Heart right ventricle (tissue), 16 donors: ENCODE data around the gene PGBD2. TPM values are rescaled to one million over a fixed set of nuclear protein-coding genes. Genes with fewer than 3 reads are reported as not detected.

Source experiments
- ATAC-seq, 8 donors: fragments of 200-7000 bp; cut with Tn5 transposase; one replicate each; pipeline ENCODE4 v1.9.1; 2020; ENCODE audit warnings: mild to moderate bottlenecking in 8 of 8, moderate library complexity in 8 of 8, moderate number of reproducible peaks in 1 of 8
- DNase-seq, 2 donors: peaks; one replicate each; pipeline ENCODE4 v3.0.0-alpha.2; 2020
- H3K27ac ChIP-seq, 10 donors: fragments of 200-600 bp; sonication (generic) in 2 of 10; one replicate each; pipeline versions ENCODE4 v1.5.0 to v1.8.0; 2020 to 2022; ENCODE audit warnings: mild to moderate bottlenecking in 3 of 10
- H3K27me3 ChIP-seq, 7 donors: fragments of 200-600 bp; one replicate each; pipeline ENCODE4 v1.8.0; 2021 to 2022; ENCODE audit warnings: mild to moderate bottlenecking in 2 of 7
- H3K36me3 ChIP-seq, 9 donors: fragments of 200-600 bp; sonication (generic) in 1 of 9; one replicate each; pipeline versions ENCODE4 v1.5.0 to v1.8.0; 2020 to 2022; ENCODE audit warnings: mild to moderate bottlenecking in 2 of 9
- H3K4me1 ChIP-seq, 9 donors: fragments of 200-600 bp; sonication (generic) in 1 of 9; one replicate each; pipeline versions ENCODE4 v1.5.0 to v1.8.0; 2020 to 2022; ENCODE audit warnings: mild to moderate bottlenecking in 4 of 9
- H3K4me3 ChIP-seq, 10 donors: fragments of 200-600 bp; sonication (generic) in 2 of 10; one replicate each; pipeline versions ENCODE4 v1.5.0 to v1.8.0; 2020 to 2022; ENCODE audit warnings: mild to moderate bottlenecking in 7 of 10, moderate library complexity in 2 of 10
- H3K9me3 ChIP-seq, 11 donors: fragments of 200-600 bp in 10 of 11; sonication (generic) in 2 of 11; one replicate each; pipeline versions ENCODE4 v1.5.0 to v1.8.0; 2013 to 2022; ENCODE audit warnings: mild to moderate bottlenecking in 2 of 11, control low read depth in 1 of 11, moderate library complexity in 1 of 11
- CTCF ChIP-seq, 9 donors: fragments of 200-600 bp; sonication (generic) in 2 of 9; IDR thresholded peaks; one replicate each; pipeline versions ENCODE4 v1.5.0 to v1.8.0; 2021 to 2022; ENCODE audit warnings: antibody characterized with exemption in 9 of 9, mild to moderate bottlenecking in 5 of 9, moderate library complexity in 1 of 9
- WGBS, 2 donors: extraction: QIAGEN DNeasy Blood & Tissue Kit; methylation state at CpG; one replicate each; pipeline ENCODE4 v1.1.7; 2013; ENCODE audit warnings: inconsistent platforms in 1 of 2; 5-methylcytosine and 5-hydroxymethylcytosine counted together
- intact Hi-C, 10 donors: fragments of 100-400 bp; cut with DNase I; formaldehyde crosslinking; loops; one replicate each; pipeline versions ENCODE4 v1.11.1 to v1.14.2; 2022
- polyA plus RNA-seq, 2 donors: library from polyadenylated mRNA; stranded (reverse); fragments of 200-250 nt; gene quantifications; one replicate each; pipeline ENCODE4 v1.2.3, GENCODE V29; 2013
- total RNA-seq, 10 donors: library from RNA; stranded (reverse); fragmentation: NEBNext Ultra II Directional in 3 of 10; extraction: Animal tissue kit (Norgen Biotek cat#: 25700) in 3 of 10; gene quantifications; one replicate each; pipeline versions ENCODE4 v1.2.1 to v1.2.4, GENCODE V29; 2021 to 2023
- donor health status: Arrhythmogenic right ventricular cardiomyopathy.
- donor health status: ischemic (EF 13 %, LVEDD 7.1; RV severe dilation, severe dysfunction).
- donor health status: healthy with polysubstance abuse.
- donor health status: DM: no; HTN: yes; CAD: no.
- donor health status: DM: no; HTN: no; CAD: no.
- donor health status: ischemic (EF 25% LVEDD 6.9; RV normal size, moderate dysfunction).
- donor health status: ischemic (EF 25% LVEDD 5.7; RV mildly dilated, moderate dysfunction).
- donor health status: healthy.
- donor health status: DM: yes; HTN: yes; CAD: no.
- donor health status: Ischemic cardiomyopathy.
- donor health status: ischemic (EF 35%, LVEDD 5.7; RV mildly dilated, moderate dysfunction).
- donor health status: nonischemic (EF 11% LVEDD 7.7; RV severe dilation, severe dysfunction).
- donor health status: DM: yes; HTN: yes; CAD: no.
- donor health status: PGD.
- donor health status: ischemic (EF 29% LVEDD 5.4; RV normal size, mild dysfunction).
- donor health status: nonischemic (EF 23%, LVEDD 6.1; RV moderate dilation, normal function).

PGBD2 gene
- total and polyA plus RNA-seq, 12 donors, result 1.3 to 3.4 (median 2.2) TPM

DNA sequence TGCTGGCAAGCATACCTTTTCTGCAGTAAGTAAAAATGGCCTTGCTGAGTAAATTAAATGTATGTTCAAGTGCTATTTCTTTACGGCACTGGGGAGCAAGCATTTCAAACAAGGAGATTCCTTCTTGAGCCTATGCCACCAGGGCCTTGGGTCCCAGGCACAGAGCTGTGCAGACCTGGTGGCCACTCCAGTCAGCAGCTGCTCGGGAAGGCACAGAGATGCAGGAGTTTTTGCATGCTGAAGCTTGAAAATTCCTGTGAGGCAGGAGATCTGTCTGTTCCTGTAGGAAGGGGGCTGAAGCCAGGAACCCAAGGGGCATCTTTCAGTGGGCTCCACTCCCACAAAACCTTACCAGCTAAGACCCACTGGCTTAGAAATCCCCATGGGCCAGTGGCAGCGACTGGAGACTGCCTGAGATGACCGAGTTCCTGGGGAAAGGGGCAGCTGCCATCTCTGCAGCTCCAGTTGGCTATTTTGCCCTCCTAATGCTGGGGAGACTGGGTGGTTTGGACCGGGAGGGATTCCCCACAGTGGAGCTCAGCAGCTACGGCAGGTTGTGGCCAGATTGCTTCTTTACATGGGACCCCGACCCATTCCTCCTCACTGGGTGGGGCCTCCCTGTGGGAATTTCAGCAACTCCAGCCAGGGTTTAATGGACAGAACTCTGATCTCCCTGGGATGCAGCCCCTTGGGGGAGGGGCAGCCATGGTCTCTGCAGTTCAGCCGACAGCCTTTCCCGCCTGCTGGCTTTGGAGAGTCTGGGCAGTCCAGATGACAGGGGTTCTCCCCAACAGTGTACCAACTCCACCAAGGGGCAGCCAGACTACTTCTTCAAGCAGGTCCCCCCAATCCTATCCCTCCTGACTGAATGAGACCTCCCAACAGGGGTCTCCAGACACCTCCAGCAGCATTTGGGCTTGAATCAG lies 8.4 kb upstream of the PGBD2 start:
- DNase-seq (no peak), ATAC-seq (no peak)
- no peaks in the 10 kb centered on the region for H3K4me1 ChIP-seq
- no peaks in the 10 kb centered on the region for H3K36me3 ChIP-seq
- TF ChIP-seq CTCF (IDR thresholded peaks at IDR 0.05), result no peak
- H3K27ac ChIP-seq, result no peak overlapping the region
- 39 to 72% methylated on average over 9 of the region's 9 CpGs for WGBS, 2 donors
- H3K4me3 ChIP-seq, result no peak overlapping the region
- H3K27me3 ChIP-seq, result peaks cover 0 to 50% (median 15%) of the 10 kb centered on the region in 7 donors
- H3K9me3 ChIP-seq, result no peaks in the 10 kb centered on the region
- intact Hi-C loops, result no loop called here

GRCh38 chr1:248900637-248901036 lies 5.4 kb upstream of the PGBD2 start:
- no peak for ATAC-seq
- TF ChIP-seq CTCF (IDR thresholded peaks at IDR 0.05), result no peak
- intact Hi-C loops, result no loop called here

GRCh38 chr1:248901578-248901977 lies 4.5 kb upstream of the PGBD2 start:
- 76 to 87% methylated on average over 2 of the region's 2 CpGs for WGBS, 2 donors
- H3K4me1 ChIP-seq, result peaks cover 0 to 7% (median 4%) of the 10 kb centered on the region in 9 donors
- intact Hi-C loops, result no loop called here
- no peaks in the 10 kb centered on the region for H3K36me3 ChIP-seq
- DNase-seq (no peak), ATAC-seq (no peak)
- H3K27me3 ChIP-seq, result peaks cover 0 to 39% (median 15%) of the 10 kb centered on the region in 7 donors
- no peak overlapping the region for H3K27ac ChIP-seq
- H3K4me3 ChIP-seq, result no peak overlapping the region
- no peak for TF ChIP-seq CTCF (IDR thresholded peaks at IDR 0.05)
- no peaks in the 10 kb centered on the region for H3K9me3 ChIP-seq

More at GRCh38 chr1:248900637-248901036, 5.4 kb upstream of the PGBD2 start:
- 94 to 95% methylated on average over 1 of the region's 1 CpG for WGBS, 2 donors
- peaks cover 0 to 6% (median 2%) of the 10 kb centered on the region in 9 donors for H3K4me1 ChIP-seq
- no peaks in the 10 kb centered on the region for H3K36me3 ChIP-seq
- no peak overlapping the region for H3K4me3 ChIP-seq
- no peak for DNase-seq
- no peaks in the 10 kb centered on the region for H3K9me3 ChIP-seq
- H3K27ac ChIP-seq, result no peak overlapping the region
- H3K27me3 ChIP-seq, result peaks cover 0 to 47% (median 15%) of the 10 kb centered on the region in 7 donors

GRCh38 chr1:248904437-248905216 lies 1.4 kb upstream of the PGBD2 start:
- intact Hi-C loops, result loop anchor here in 2 of 10 donors (2.0 kb wide), 2 partner anchors 42 to 44 kb away; no protein-coding TSS in a partner anchor
- Histone ChIP-seq H3K27ac (no peak overlapping the region), H3K4me1 (peaks cover 0 to 25% (median 15%) of the 10 kb centered on the region in 9 donors), H3K4me3 (no peak overlapping the region), H3K9me3 (no peaks in the 10 kb centered on the region), H3K27me3 (peaks cover 0 to 14% (median 0%) of the 10 kb centered on the region in 7 donors), H3K36me3 (no peaks in the 10 kb centered on the region)
- ATAC-seq (no peak), DNase-seq (no peak)
- no peak for TF ChIP-seq CTCF (IDR thresholded peaks at IDR 0.05)
- WGBS, 2 donors, result 91 to 93% methylated on average over 3 of the region's 3 CpGs
